MCF 10A (cell line): ENCODE results near the gene CARD11. TPM values are rescaled to one million over a fixed set of nuclear protein-coding genes. Genes with fewer than 3 reads are reported as not detected.

ENCODE experiments used
- BruUV-seq: library from RNA; stranded (reverse); fragments of 400-500 nt; replicated peaks from 2 replicates; lab custom pipeline; 2021; lab: Mats Ljungman, UMichigan
- CTCF ChIA-PET: fragments of 300-600 bp; sonication (Branson Sonifier 250); formaldehyde crosslinking; extraction: SDS; loops from one replicate; lab custom pipeline; 2021; ENCODE audit warnings: antibody characterized with exemption, inconsistent platforms; lab: Yijun Ruan, JAX
- POLR2A ChIA-PET: fragments of 300-600, 350-650 bp; sonication (Branson Sonifier 250); formaldehyde crosslinking; extraction: SDS; loops from one replicate; lab custom pipeline; 2020; ENCODE audit warnings: antibody characterized with exemption, inconsistent platforms; lab: Yijun Ruan, JAX
- DNase-seq: peaks from one replicate; pipeline ENCODE4 v3.0.0-alpha.2; 2018; ENCODE audit not compliant: unreplicated experiment
- H3K27ac Mint-ChIP-seq: one replicate; pipeline ENCODE4 v1.8.0; 2022; ENCODE audit warnings: mild to moderate bottlenecking, low read depth, mixed read lengths; ENCODE audit not compliant: unreplicated experiment
- H3K27me3 Mint-ChIP-seq: one replicate; pipeline ENCODE4 v1.8.0; 2022; ENCODE audit warnings: mixed read lengths; ENCODE audit not compliant: insufficient read depth, unreplicated experiment
- H3K36me3 Mint-ChIP-seq: one replicate; pipeline ENCODE4 v1.8.0; 2022; ENCODE audit warnings: mild to moderate bottlenecking, moderate library complexity, mixed read lengths; ENCODE audit not compliant: insufficient read depth, unreplicated experiment
- H3K4me1 Mint-ChIP-seq: one replicate; pipeline ENCODE4 v1.8.0; 2022; ENCODE audit warnings: mixed read lengths; ENCODE audit not compliant: insufficient read depth, unreplicated experiment
- H3K4me3 Mint-ChIP-seq: one replicate; pipeline ENCODE4 v1.8.0; 2022; ENCODE audit warnings: mild to moderate bottlenecking, moderate library complexity, mixed read lengths; ENCODE audit not compliant: unreplicated experiment
- H3K9me3 Mint-ChIP-seq: one replicate; pipeline ENCODE4 v1.8.0; 2022; ENCODE audit warnings: mixed read lengths; ENCODE audit not compliant: unreplicated experiment
- CTCF ChIP-seq: fragments of 200-600 bp; IDR thresholded peaks from one replicate; pipeline ENCODE4 v1.8.0; 2022; ENCODE audit warnings: antibody characterized with exemption, mild to moderate bottlenecking; ENCODE audit not compliant: unreplicated experiment
- intact Hi-C: fragments of 100-400 bp; cut with micrococcal nuclease; formaldehyde crosslinking; loops from 2 replicates; pipeline ENCODE4 v1.14.1; 2022
- total RNA-seq: library from RNA; stranded (reverse); gene quantifications from 2 replicates; pipeline ENCODE4 v1.2.3, GENCODE V29; 2022

CARD11 gene
- total RNA-seq, 1 experiment from 2014 or later: not detected

GRCh38 chr7:2886900-2887299 lies 156.8 kb downstream of the CARD11 start:
- Mint-ChIP-seq H3K36me3 (peaks cover 13% of the 10 kb centered on the region), H3K27me3 (no peaks in the 10 kb centered on the region), H3K9me3 (no peaks in the 10 kb centered on the region), H3K4me3 (no peak overlapping the region), H3K4me1 (no peaks in the 10 kb centered on the region), H3K27ac (no peak overlapping the region)
- POLR2A ChIA-PET: interaction anchor here (0.7 kb wide), 1 partner anchor 15 kb away, joined by 3 read pairs; no protein-coding TSS in a partner anchor
- CTCF ChIA-PET: interaction anchor here (0.6 to 2.3 kb wide), 8 partner anchors 77 to 1279 kb away, joined by 3 to 16 read pairs (median 4); no protein-coding TSS in a partner anchor
- peak; percentile 76 for DNase-seq
- no TSS peak for BruUV-seq
- intact Hi-C loops: loop anchor here (1.0 to 2.0 kb wide), 4 partner anchors 268 to 1010 kb away; partner anchors contain the start of gene SDK1
- peak; percentile 81 for TF ChIP-seq CTCF

- DNase-seq: no peak
- no TSS peak for BruUV-seq
- CTCF ChIA-PET: interaction anchor here (0.6 to 0.9 kb wide), 4 partner anchors 78 to 1486 kb away, joined by 3 to 4 read pairs (median 4); no protein-coding TSS in a partner anchor
- no peak overlapping the region for H3K27ac Mint-ChIP-seq
- H3K9me3 Mint-ChIP-seq: no peaks in the 10 kb centered on the region
- H3K27me3 Mint-ChIP-seq: no peaks in the 10 kb centered on the region
- peaks cover 13% of the 10 kb centered on the region for H3K36me3 Mint-ChIP-seq
- no peak for TF ChIP-seq CTCF
- H3K4me1 Mint-ChIP-seq: no peaks in the 10 kb centered on the region
- POLR2A ChIA-PET: interaction anchor here (0.7 kb wide), 1 partner anchor 15 kb away, joined by 3 read pairs; no protein-coding TSS in a partner anchor
- H3K4me3 Mint-ChIP-seq: no peak overlapping the region
- intact Hi-C loops: loop anchor here (2.0 kb wide), 1 partner anchor 414 kb away; the partner anchor contains the start of gene SDK1
Observed at GRCh38 chr7:2886391-2886790, 157.3 kb downstream of the CARD11 start.

- H3K27ac Mint-ChIP-seq: no peak overlapping the region
- BruUV-seq: no TSS peak
- no peak for TF ChIP-seq CTCF
- H3K9me3 Mint-ChIP-seq: no peaks in the 10 kb centered on the region
- POLR2A ChIA-PET: no interaction called here
- H3K4me1 Mint-ChIP-seq: no peaks in the 10 kb centered on the region
- intact Hi-C loops: no loop called here
- no peak overlapping the region for H3K4me3 Mint-ChIP-seq
- DNase-seq: no peak
- peaks cover 13% of the 10 kb centered on the region for H3K36me3 Mint-ChIP-seq
- CTCF ChIA-PET: no interaction called here
- H3K27me3 Mint-ChIP-seq: no peaks in the 10 kb centered on the region
Observed at GRCh38 chr7:2884161-2884560, 159.5 kb downstream of the CARD11 start.

GRCh38 chr7:2883101-2883500 lies 160.6 kb downstream of the CARD11 start:
- no peak for TF ChIP-seq CTCF
- POLR2A ChIA-PET: no interaction called here
- Mint-ChIP-seq H3K4me3 (no peak overlapping the region), H3K27ac (no peak overlapping the region), H3K36me3 (peaks cover 13% of the 10 kb centered on the region), H3K9me3 (no peaks in the 10 kb centered on the region), H3K4me1 (no peaks in the 10 kb centered on the region), H3K27me3 (no peaks in the 10 kb centered on the region)
- intact Hi-C loops: no loop called here
- BruUV-seq: no TSS peak
- CTCF ChIA-PET: interaction anchor here (0.6 kb wide), 1 partner anchor 391 kb away, joined by 3 read pairs; no protein-coding TSS in a partner anchor
- DNase-seq: no peak
